Endothelial cell of umbilical vein (primary cell): ENCODE measurements around the gene AGRN. TPM values are rescaled to one million over a fixed set of nuclear protein-coding genes. Genes with fewer than 3 reads are reported as not detected.

Source experiments
- BruUV-seq: library from RNA; stranded (reverse); fragments of 400-500 nt; replicated peaks from 2 replicates; lab custom pipeline; 2021; lab: Mats Ljungman, UMichigan
- CTCF ChIA-PET: fragments of 300-600, 350-600 bp; sonication (Branson Sonifier 250); formaldehyde crosslinking; loops from one replicate; lab custom pipeline; 2021; ENCODE audit warnings: antibody characterized with exemption, inconsistent platforms; lab: Charles Lee
- POLR2A ChIA-PET: fragments of 300-600, 350-600 bp; sonication (Branson Sonifier 250); formaldehyde crosslinking; loops from one replicate; lab custom pipeline; 2021; ENCODE audit warnings: antibody characterized with exemption, inconsistent platforms; lab: Charles Lee
- DNase-seq: peaks from one replicate; pipeline ENCODE4 v3.0.0-alpha.2; 2011; ENCODE audit warnings: low read depth, low spot score
- FAIRE-seq: peaks from 2 replicates; lab custom pipeline; 2011; peaks lifted over from hg19 to GRCh38; lab: Jason Lieb, UNC
- H2AFZ ChIP-seq: 2 replicates; pipeline ENCODE4 v1.6.0; 2012; ENCODE audit warnings: low read depth, low read length, control low read depth, inconsistent platforms
- H3K27ac ChIP-seq: 2 replicates; pipeline ENCODE4 v1.5.1; 2011; ENCODE audit warnings: low read depth, mild to moderate bottlenecking, control low read depth, low read length, moderate library complexity; ENCODE audit not compliant: insufficient read depth
- H3K27me3 ChIP-seq, 2 experiments: 2 replicates each; pipeline versions ENCODE4 v1.6.0 to v1.6.1; 2011; ENCODE audit warnings: low read length in 2 of 2, mixed read lengths in 1 of 2; ENCODE audit not compliant: control insufficient read depth in 2 of 2, insufficient read depth in 2 of 2
- H3K36me3 ChIP-seq, 2 experiments: 2 replicates in 1 of 2; 3 replicates in 1 of 2; pipeline ENCODE4 v1.5.1; 2011; ENCODE audit warnings: low read length in 2 of 2, mild to moderate bottlenecking in 1 of 2, moderate library complexity in 1 of 2; ENCODE audit not compliant: control insufficient read depth in 2 of 2, insufficient read depth in 2 of 2; ENCODE audit errors: extremely low read depth in 1 of 2
- H3K4me1 ChIP-seq: 3 replicates; pipeline ENCODE4 v1.5.1; 2011; ENCODE audit warnings: mild to moderate bottlenecking, low read length; ENCODE audit not compliant: control insufficient read depth, insufficient read depth; ENCODE audit errors: extremely low read depth
- H3K4me2 ChIP-seq: 2 replicates; pipeline ENCODE4 v1.6.1; 2011; ENCODE audit warnings: low read length, control low read depth, mixed read lengths; ENCODE audit not compliant: insufficient read depth
- H3K4me3 ChIP-seq, 3 experiments: fragments of 200-600 bp in 1 of 3; sonication (generic), shearing (Covaris generic) in 1 of 3; replicated peaks in 1 of 3; 2 replicates each; pipeline ENCODE4 v1.5.1; 2011 to 2016; ENCODE audit warnings: control low read depth in 3 of 3, low read length in 3 of 3, mild to moderate bottlenecking in 2 of 3, inconsistent platforms in 1 of 3, low read depth in 1 of 3, moderate library complexity in 1 of 3; ENCODE audit not compliant: insufficient read depth in 1 of 3
- H3K79me2 ChIP-seq: 2 replicates; pipeline ENCODE4 v1.6.0; 2012; ENCODE audit warnings: low read length, inconsistent platforms; ENCODE audit not compliant: control insufficient read depth, insufficient read depth
- H3K9ac ChIP-seq: replicated peaks from 2 replicates; pipeline ENCODE3; 2011; ENCODE audit warnings: low read length, control low read depth; ENCODE audit not compliant: insufficient read depth; ENCODE audit errors: extremely low read depth
- H3K9me1 ChIP-seq: replicated peaks from 3 replicates; pipeline ENCODE4 v1.6.0; 2011; ENCODE audit warnings: mild to moderate bottlenecking, low read length; ENCODE audit not compliant: control insufficient read depth, insufficient read depth; ENCODE audit errors: extremely low read depth
- H3K9me3 ChIP-seq: replicated peaks from 2 replicates; pipeline ENCODE4 v1.5.1; 2012; ENCODE audit warnings: low read length, inconsistent platforms; ENCODE audit not compliant: control insufficient read depth, insufficient read depth
- H4K20me1 ChIP-seq: replicated peaks from 2 replicates; pipeline ENCODE3; 2011; ENCODE audit warnings: mild to moderate bottlenecking, low read length; ENCODE audit not compliant: control insufficient read depth, insufficient read depth; ENCODE audit errors: extremely low read depth
- CTCF ChIP-seq, 2 donors: IDR thresholded peaks; 1 replicate in 1 of 2; 2 replicates in 1 of 2; pipeline ENCODE4 v1.5.1; 2011; ENCODE audit warnings: low read length in 2 of 2, mild to moderate bottlenecking in 2 of 2, moderate library complexity in 2 of 2, control low read depth in 1 of 2, inconsistent platforms in 1 of 2, low read depth in 1 of 2; ENCODE audit not compliant: insufficient read depth in 1 of 2; ENCODE audit errors: extremely low read depth in 1 of 2
- EZH2 ChIP-seq: IDR thresholded peaks from 2 replicates; pipeline ENCODE4 v1.6.1; 2012; ENCODE audit warnings: borderline replicate concordance, low read depth, mild to moderate bottlenecking, moderate library complexity, low read length, inconsistent platforms; ENCODE audit not compliant: severe bottlenecking
- FOS ChIP-seq: IDR thresholded peaks from 2 replicates; pipeline ENCODE4 v1.6.1; 2011; ENCODE audit warnings: mild to moderate bottlenecking, low read length, moderate library complexity, borderline replicate concordance; ENCODE audit not compliant: insufficient read depth
- GATA2 ChIP-seq: IDR thresholded peaks from 2 replicates; pipeline ENCODE4 v1.7.0; 2011; ENCODE audit warnings: low read depth, mild to moderate bottlenecking, moderate library complexity, mixed read lengths, low read length; ENCODE audit not compliant: insufficient read length, insufficient read depth
- JUN ChIP-seq: IDR thresholded peaks from 2 replicates; pipeline ENCODE4 v1.6.1; 2011; ENCODE audit warnings: borderline replicate concordance, low read depth; ENCODE audit not compliant: insufficient read length, insufficient read depth
- MAX ChIP-seq: IDR thresholded peaks from 2 replicates; pipeline ENCODE4 v1.6.1; 2011; ENCODE audit not compliant: insufficient read depth, insufficient read length
- MYC ChIP-seq: IDR thresholded peaks from one replicate; pipeline ENCODE4 v1.6.1; 2011; ENCODE audit warnings: mild to moderate bottlenecking, low read depth, low read length
- POLR2A ChIP-seq: IDR thresholded peaks from 2 replicates; pipeline ENCODE4 v1.6.1; 2012; ENCODE audit warnings: low read depth, mild to moderate bottlenecking, control low read depth, low read length
- POLR2AphosphoS5 ChIP-seq: IDR thresholded peaks from 2 replicates; pipeline ENCODE4 v1.6.1; 2012; ENCODE audit warnings: low read depth, mild to moderate bottlenecking, control low read depth, low read length, moderate library complexity; ENCODE audit not compliant: insufficient read depth
- dilution Hi-C: fragments of 300-500 bp; cut with MboI; formaldehyde crosslinking; loops from one replicate; pipeline ENCODE4 v1.15.0; 2019; ENCODE audit warnings: low sequenced_read_pairs; ENCODE audit not compliant: extremely low pct_ligation_motif_present
- intact Hi-C: fragments of 100-400 bp; cut with micrococcal nuclease; formaldehyde crosslinking; loops from one replicate; pipeline ENCODE4 v1.10.0; 2022
- polyA plus RNA-seq, 4 experiments: library from polyadenylated mRNA; depleted of rRNA in 3 of 4; stranded (reverse) in 3 of 4; unstranded in 1 of 4; fragments of >200 nt; gene quantifications; 2 replicates each; pipeline versions ENCODE4 v1.2.1 to v1.2.3, GENCODE V29; 2011 to 2012; ENCODE audit warnings: missing spikeins in 1 of 4
- total RNA-seq: library from RNA; stranded (reverse); gene quantifications from 2 replicates; pipeline ENCODE4 v1.2.3, GENCODE V29; 2021

AGRN gene
- total and polyA plus RNA-seq, 2 donors (not counting 3 experiments of a cell fraction or from before 2014, with no cell fraction given) = 66.6 to 67.8 TPM

GRCh38 chr1:1069711-1070676 is 50.1 kb downstream of the AGRN start:
- no peak for FAIRE-seq
- Histone ChIP-seq H3K4me3 (no peak overlapping the region), H4K20me1 (no peaks in the 10 kb centered on the region)

More at GRCh38 chr1:1069711-1070676, 50.1 kb downstream of the AGRN start:
- no peaks in the 10 kb centered on the region for H3K27me3 ChIP-seq
- H3K9me1 ChIP-seq = no peaks in the 10 kb centered on the region
- H3K9ac ChIP-seq = no peak overlapping the region
- intact Hi-C loops (loop anchor here (1.0 kb wide), 1 partner anchor 111 kb away; the partner anchor contains the start of gene NOC2L), dilution Hi-C loops (no loop called here)
- ChIA-PET CTCF (interaction anchor here (1.3 kb wide), 1 partner anchor 222 kb away, joined by 4 read pairs; no protein-coding TSS in a partner anchor), POLR2A (no interaction called here)
- H3K9me3 ChIP-seq = no peaks in the 10 kb centered on the region
- no peak overlapping the region for H3K27ac ChIP-seq
- no peaks in the 10 kb centered on the region for H3K79me2 ChIP-seq
- H3K4me2 ChIP-seq = peak overlapping the region; percentile 27
- peak overlapping the region; percentile 9 for H2AFZ ChIP-seq
- DNase-seq = no peak
- no TSS peak for BruUV-seq
- TF ChIP-seq JUN (no peak), MYC (no peak), FOS (no peak), EZH2 (no peak), POLR2AphosphoS5 (no peak), GATA2 (no peak), MAX (no peak), POLR2A (no peak), CTCF (IDR thresholded peaks at IDR 0.05; ENCODE audit: extremely low read depth in 1 of 2, insufficient read depth in 1 of 2, low read depth in 1 of 2, low read length in 2 of 2) (no peak)
- no peaks in the 10 kb centered on the region for H3K4me1 ChIP-seq
- H3K36me3 ChIP-seq = no peaks in the 10 kb centered on the region
